Activated naive CD8-positive, alpha-beta T cell treated with anti-CD3 and anti-CD28 coated beads, Interleukin-2, amount 10 ng/mL, durations not matched to agents 7 days and 5 days (primary cell): Measurements from ENCODE around the gene CFAP77. TPM values are rescaled to one million over a fixed set of nuclear protein-coding genes. Genes with fewer than 3 reads are reported as not detected.
"Not testable (repeated sequence)": the region's sequence is repeated elsewhere in the genome, so short reads cannot be mapped to it uniquely, and the experiment has no call there.

Source experiments
- ATAC-seq: fragments of 150-1000 bp; cut with Tn5 transposase; one replicate; pipeline ENCODE4 v1.10.0; 2021; ENCODE audit warnings: low read depth, moderate library complexity
- POLR2A ChIA-PET: fragments of 350-600 bp; sonication (Branson Sonifier 250); formaldehyde crosslinking; loops from one replicate; lab custom pipeline; 2021; ENCODE audit warnings: antibody characterized with exemption; lab: Charles Lee
- DNase-seq: peaks from one replicate; pipeline ENCODE4 v3.0.0; 2021
- H3K27ac Mint-ChIP-seq: one replicate; pipeline ENCODE4 v1.8.0; 2022; ENCODE audit warnings: mild to moderate bottlenecking, mixed read lengths
- H3K27me3 Mint-ChIP-seq: one replicate; pipeline ENCODE4 v1.8.0; 2022; ENCODE audit warnings: mild to moderate bottlenecking, moderate library complexity, mixed read lengths
- H3K36me3 Mint-ChIP-seq: one replicate; pipeline ENCODE4 v1.8.0; 2021; ENCODE audit warnings: mild to moderate bottlenecking, mixed read lengths
- H3K4me1 Mint-ChIP-seq: one replicate; pipeline ENCODE4 v1.8.0; 2021; ENCODE audit warnings: mixed read lengths
- H3K4me3 Mint-ChIP-seq: one replicate; pipeline ENCODE4 v1.8.0; 2022; ENCODE audit warnings: mild to moderate bottlenecking, moderate library complexity, mixed read lengths
- H3K9me3 Mint-ChIP-seq: one replicate; pipeline ENCODE4 v1.8.0; 2021; ENCODE audit warnings: mixed read lengths
- total RNA-seq, 2 experiments: library from RNA; stranded (reverse); gene quantifications; one replicate each; pipeline ENCODE4 v1.2.3, GENCODE V29; 2021

Gene CFAP77
- total RNA-seq = not detected

DNA sequence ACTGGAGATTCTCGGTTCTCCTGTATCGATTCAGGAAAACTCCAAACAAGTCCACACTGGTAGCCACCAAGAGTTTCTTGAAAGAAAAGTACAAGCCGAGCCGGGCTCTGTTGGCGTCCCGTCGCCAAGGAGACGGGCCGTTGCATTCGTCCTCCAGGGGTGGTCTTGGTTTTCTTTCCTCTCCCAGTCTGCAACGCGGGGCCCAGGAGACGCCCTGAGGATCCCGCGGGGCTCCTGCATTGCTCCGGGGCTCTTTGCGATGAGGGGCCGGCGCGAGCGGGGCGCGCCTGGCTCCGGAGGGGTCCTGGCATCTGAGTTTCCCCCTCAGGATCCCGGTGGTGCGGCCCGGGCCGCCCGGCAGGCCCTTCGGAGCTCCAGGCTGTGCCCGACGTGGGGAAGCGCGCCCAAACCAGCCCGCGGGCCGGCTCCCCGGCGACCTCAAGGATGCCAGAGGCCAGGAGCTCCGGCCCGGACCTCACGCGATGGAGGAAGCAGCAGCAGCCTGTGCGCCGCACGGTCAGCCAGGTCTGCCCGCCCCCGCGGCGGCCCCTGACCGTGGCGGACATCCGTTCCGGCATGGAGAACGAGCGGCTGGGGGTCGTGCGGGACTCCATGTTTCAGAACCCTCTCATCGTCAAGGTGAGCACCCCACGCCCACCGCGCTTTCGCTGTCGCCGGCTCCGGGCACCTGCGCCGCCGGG is at the start of gene CFAP77:
CFAP77 (plus strand) TSS at position 384 of the 701 bp plus-strand sequence; CDS start at position 445, 61 bp downstream.
- POLR2A ChIA-PET = no interaction called here
- ATAC-seq = peak; percentile 4
- no peaks in the 10 kb centered on the region for H3K9me3 Mint-ChIP-seq

GRCh38 chr9:132364068-132364467 is 45.9 kb upstream of the CFAP77 start:
- Mint-ChIP-seq H3K9me3 (no peaks in the 10 kb centered on the region), H3K27me3 (no peaks in the 10 kb centered on the region), H3K4me1 (no peaks in the 10 kb centered on the region), H3K27ac (no peak overlapping the region), H3K36me3 (no peaks in the 10 kb centered on the region), H3K4me3 (no peak overlapping the region)
- POLR2A ChIA-PET = no interaction called here
- no peak for ATAC-seq
- DNase-seq = no peak

More for the DNA sequence above, at the start of gene CFAP77:
- no peak within 1 kb of the TSS for H3K27ac Mint-ChIP-seq
- no peaks in the 10 kb centered on the region for H3K36me3 Mint-ChIP-seq
- peaks cover 26% of the 10 kb centered on the region for H3K4me1 Mint-ChIP-seq
- H3K27me3 Mint-ChIP-seq = peaks cover 45% of the 10 kb centered on the region
- DNase-seq = peak; percentile 59
- peak within 1 kb of the TSS; percentile 67 for H3K4me3 Mint-ChIP-seq

- DNase-seq (no peak), ATAC-seq (no peak)
- H3K4me1 Mint-ChIP-seq = no peaks in the 10 kb centered on the region
- no peaks in the 10 kb centered on the region for H3K36me3 Mint-ChIP-seq
- POLR2A ChIA-PET = interaction anchor here (0.8 kb wide), 1 partner anchor 11 kb away, joined by 5 read pairs; the partner anchor contains the start of gene SETX
- H3K9me3 Mint-ChIP-seq = no peaks in the 10 kb centered on the region
- H3K27ac Mint-ChIP-seq = no peak overlapping the region
- H3K27me3 Mint-ChIP-seq = no peaks in the 10 kb centered on the region
- no peak overlapping the region for H3K4me3 Mint-ChIP-seq
These were observed 44.0 kb upstream of the CFAP77 start for GRCh38 chr9:132365986-132366385.

- no peak overlapping the region for H3K27ac Mint-ChIP-seq
- ATAC-seq = no peak
- H3K9me3 Mint-ChIP-seq = no peaks in the 10 kb centered on the region
- H3K27me3 Mint-ChIP-seq = no peaks in the 10 kb centered on the region
- no peak for DNase-seq
- H3K4me1 Mint-ChIP-seq = no peaks in the 10 kb centered on the region
- no peak overlapping the region for H3K4me3 Mint-ChIP-seq
- POLR2A ChIA-PET = no interaction called here
- H3K36me3 Mint-ChIP-seq = no peaks in the 10 kb centered on the region
These were observed 43.5 kb upstream of the CFAP77 start for GRCh38 chr9:132366481-132366880.

DNA sequence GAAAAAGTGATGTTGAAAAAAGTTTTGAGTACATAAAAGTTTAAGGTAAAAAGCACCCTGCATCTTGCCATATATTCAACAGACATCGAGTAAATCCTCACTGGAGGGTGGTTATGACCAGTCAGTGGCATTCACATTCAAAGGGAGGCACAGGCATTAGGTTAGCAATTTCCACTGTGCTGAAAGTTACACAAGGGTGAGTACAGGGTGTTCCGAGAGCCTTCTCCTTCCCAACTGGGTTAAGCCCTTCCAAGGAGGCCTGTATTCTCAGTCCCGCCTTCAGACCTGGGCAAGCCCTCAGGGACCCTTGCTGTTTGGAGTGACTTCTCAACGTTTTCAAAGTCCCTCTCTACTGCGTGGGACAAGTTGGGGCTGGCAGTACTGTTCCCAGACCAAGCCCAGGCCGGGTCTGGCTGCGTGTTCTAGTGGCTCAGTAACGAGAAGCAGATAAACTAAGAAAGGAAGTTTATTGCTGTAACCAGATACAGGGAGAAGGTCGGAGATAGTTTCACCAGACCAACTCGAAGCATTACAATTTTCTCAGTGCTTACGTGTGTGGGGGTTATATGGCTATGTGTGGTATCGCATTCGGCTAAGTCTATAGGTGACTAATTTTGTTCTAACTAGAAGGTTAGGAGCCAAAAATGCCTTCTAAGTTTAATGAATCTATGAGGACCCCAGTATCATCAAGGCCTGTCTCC is 42.2 kb upstream of the CFAP77 start:
- no peak overlapping the region for H3K4me3 Mint-ChIP-seq
- POLR2A ChIA-PET = interaction anchor here (2.2 kb wide), 1 partner anchor 13 kb away, joined by 13 read pairs; the partner anchor contains the start of gene SETX
- H3K9me3 Mint-ChIP-seq = no peaks in the 10 kb centered on the region
- no peaks in the 10 kb centered on the region for H3K27me3 Mint-ChIP-seq
- peaks cover 7% of the 10 kb centered on the region for H3K4me1 Mint-ChIP-seq
- ATAC-seq = no peak
- H3K27ac Mint-ChIP-seq = no peak overlapping the region
- H3K36me3 Mint-ChIP-seq = peaks cover 3% of the 10 kb centered on the region
- no peak for DNase-seq

DNA sequence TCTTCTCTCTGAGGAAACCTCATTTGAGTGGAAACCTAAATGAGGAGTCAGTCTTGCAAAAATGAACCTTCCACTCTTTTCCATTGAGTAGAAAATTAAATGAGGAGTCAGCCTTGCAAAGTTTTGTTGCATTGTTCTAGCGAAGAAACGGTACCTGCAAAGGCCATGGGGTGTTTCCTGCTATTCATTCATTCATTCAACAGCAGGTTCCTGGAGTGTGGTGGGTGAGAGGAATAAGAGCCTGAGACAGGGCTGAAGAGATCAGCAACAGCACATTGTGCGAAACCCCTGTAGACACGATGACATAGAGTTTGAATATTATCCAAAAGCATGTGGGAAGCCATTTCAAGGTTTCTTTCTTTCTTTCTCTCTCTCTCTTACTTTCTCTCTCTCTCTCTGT is 40.6 kb upstream of the CFAP77 start:
- no peak overlapping the region for H3K4me3 Mint-ChIP-seq
- DNase-seq (no peak), ATAC-seq (no peak)
- POLR2A ChIA-PET = no interaction called here
- peaks cover 15% of the 10 kb centered on the region for H3K4me1 Mint-ChIP-seq
- no peaks in the 10 kb centered on the region for H3K9me3 Mint-ChIP-seq
- peaks cover 5% of the 10 kb centered on the region for H3K36me3 Mint-ChIP-seq
- no peaks in the 10 kb centered on the region for H3K27me3 Mint-ChIP-seq
- no peak overlapping the region for H3K27ac Mint-ChIP-seq

- no peak for ATAC-seq
- POLR2A ChIA-PET = no interaction called here
- peaks cover 12% of the 10 kb centered on the region for H3K36me3 Mint-ChIP-seq
- H3K27me3 Mint-ChIP-seq = no peaks in the 10 kb centered on the region
- H3K9me3 Mint-ChIP-seq = no peaks in the 10 kb centered on the region
- H3K4me3 Mint-ChIP-seq = no peak overlapping the region
- H3K4me1 Mint-ChIP-seq = peaks cover 19% of the 10 kb centered on the region
- no peak overlapping the region for H3K27ac Mint-ChIP-seq
- no peak for DNase-seq
These were observed 39.4 kb upstream of the CFAP77 start for GRCh38 chr9:132370592-132370991.

- H3K27ac Mint-ChIP-seq = peak overlapping the region; percentile 88
- no peaks in the 10 kb centered on the region for H3K9me3 Mint-ChIP-seq
- no peak for DNase-seq
- ATAC-seq = peak; percentile 66
- no peaks in the 10 kb centered on the region for H3K27me3 Mint-ChIP-seq
- H3K36me3 Mint-ChIP-seq = peaks cover 20% of the 10 kb centered on the region
- peak overlapping the region; percentile 67 for H3K4me3 Mint-ChIP-seq
- H3K4me1 Mint-ChIP-seq = peaks cover 19% of the 10 kb centered on the region
- POLR2A ChIA-PET = interaction anchor here (1.0 to 1.7 kb wide), 2 partner anchors 17 to 18 kb away, joined by 4 to 14 read pairs; partner anchors contain the start of gene SETX
These were observed 37.6 kb upstream of the CFAP77 start for GRCh38 chr9:132372177-132373095.

- ATAC-seq, H3K27ac Mint-ChIP-seq, H3K4me3 Mint-ChIP-seq, POLR2A ChIA-PET, H3K27me3 Mint-ChIP-seq, H3K9me3 Mint-ChIP-seq, DNase-seq: not testable (repeated sequence)
- Mint-ChIP-seq H3K36me3 (peaks cover 33% of the 10 kb centered on the region), H3K4me1 (peaks cover 27% of the 10 kb centered on the region)
These were observed 32.2 kb upstream of the CFAP77 start for GRCh38 chr9:132377769-132378168.

- H3K27ac Mint-ChIP-seq, DNase-seq, H3K27me3 Mint-ChIP-seq, H3K4me3 Mint-ChIP-seq, H3K9me3 Mint-ChIP-seq, ATAC-seq: not testable (repeated sequence)
- Mint-ChIP-seq H3K36me3 (peaks cover 35% of the 10 kb centered on the region), H3K4me1 (peaks cover 26% of the 10 kb centered on the region)
- POLR2A ChIA-PET = interaction anchor here (0.5 kb wide), 1 partner anchor 23 kb away, joined by 4 read pairs; no protein-coding TSS in a partner anchor
These were observed 31.6 kb upstream of the CFAP77 start for GRCh38 chr9:132378416-132378815.

- DNase-seq = no peak
- POLR2A ChIA-PET = no interaction called here
These were observed 28.0 kb upstream of the CFAP77 start for GRCh38 chr9:132381966-132382541.

DNA sequence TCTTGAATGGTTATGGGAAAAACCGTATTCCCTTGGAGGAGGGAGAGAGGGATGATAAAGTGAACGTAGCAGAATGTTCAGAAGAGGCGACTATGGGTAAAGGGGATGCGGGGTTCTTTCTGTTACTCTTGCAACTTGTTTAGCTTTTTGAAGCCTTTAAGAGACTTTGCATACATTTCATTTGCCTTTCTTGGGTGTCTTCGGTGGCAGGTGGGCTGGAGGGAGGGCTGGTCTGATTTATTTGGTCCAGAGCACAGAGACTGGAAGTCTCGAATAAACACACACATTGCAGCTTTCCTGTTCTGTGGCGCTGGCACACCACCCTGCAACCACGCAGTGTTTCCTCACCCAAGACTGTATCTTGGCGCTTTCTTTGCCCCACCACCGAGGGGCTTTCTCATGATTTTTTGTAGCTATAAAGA is 26.5 kb upstream of the CFAP77 start:
- Mint-ChIP-seq H3K9me3 (no peaks in the 10 kb centered on the region), H3K27me3 (no peaks in the 10 kb centered on the region), H3K4me3 (no peak overlapping the region), H3K36me3 (peaks cover 48% of the 10 kb centered on the region), H3K27ac (peak overlapping the region; percentile 32), H3K4me1 (peaks cover 35% of the 10 kb centered on the region)
- POLR2A ChIA-PET = interaction anchor here (0.9 kb wide), 1 partner anchor 30 kb away, joined by 3 read pairs; no protein-coding TSS in a partner anchor
- DNase-seq (no peak), ATAC-seq (no peak)

More at GRCh38 chr9:132381966-132382541, 28.0 kb upstream of the CFAP77 start:
- Mint-ChIP-seq H3K27me3 (no peaks in the 10 kb centered on the region), H3K36me3 (peaks cover 43% of the 10 kb centered on the region), H3K4me3 (peak overlapping the region; percentile 25), H3K9me3 (no peaks in the 10 kb centered on the region), H3K4me1 (peaks cover 35% of the 10 kb centered on the region), H3K27ac (peak overlapping the region; percentile 51)
- ATAC-seq = no peak
